GM19025 (cell line): ENCODE measurements around the gene TTC4.

ENCODE experiments used
- ATAC-seq: cut with Tn5 transposase; IDR thresholded peaks from one replicate; pipeline ENCODE4 v1.9.1; 2021; ENCODE audit warnings: mild to moderate bottlenecking, low read depth, moderate library complexity; ENCODE audit not compliant: unreplicated experiment

The TTC4 gene

DNA sequence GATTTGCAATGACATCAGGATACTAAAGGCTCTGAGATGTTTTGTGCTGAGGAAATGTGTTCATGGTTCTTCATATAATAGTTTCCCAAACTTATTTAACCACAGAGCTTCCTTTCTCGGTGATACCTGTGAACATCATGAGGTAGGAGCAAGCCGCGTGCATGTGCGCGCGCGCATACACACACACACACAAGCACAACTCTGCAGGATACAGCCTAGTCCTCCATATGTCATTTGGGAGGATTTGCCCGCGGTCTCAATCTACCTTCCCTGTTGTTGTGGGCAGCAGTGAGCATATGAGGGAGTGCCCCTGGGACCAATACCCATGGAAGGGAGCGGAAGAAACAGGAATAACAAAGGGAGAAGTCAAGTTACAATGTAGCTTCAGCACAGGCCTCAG lies 12.2 kb upstream of the TTC4 start:
- no peak for ATAC-seq

DNA sequence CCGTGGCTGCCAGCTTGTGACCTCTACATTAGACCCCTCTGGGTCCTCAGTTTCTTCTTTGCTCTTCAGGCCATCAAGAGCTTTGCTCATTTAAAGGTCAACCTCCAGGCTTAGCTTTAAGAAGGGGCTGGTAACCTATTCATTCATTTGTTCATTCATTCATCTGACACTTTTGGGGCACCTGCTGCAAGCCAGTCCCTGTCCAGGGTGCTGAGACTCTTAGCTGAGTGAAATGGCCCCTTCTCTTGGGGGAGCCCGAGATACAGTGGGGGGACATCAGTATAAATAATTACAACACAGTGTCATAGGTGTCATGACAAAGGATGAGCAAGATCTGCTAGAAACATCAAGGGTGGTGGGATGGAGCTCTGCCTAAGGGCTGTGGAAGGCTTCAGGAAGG lies 10.5 kb upstream of the TTC4 start:
- ATAC-seq, result no peak

DNA sequence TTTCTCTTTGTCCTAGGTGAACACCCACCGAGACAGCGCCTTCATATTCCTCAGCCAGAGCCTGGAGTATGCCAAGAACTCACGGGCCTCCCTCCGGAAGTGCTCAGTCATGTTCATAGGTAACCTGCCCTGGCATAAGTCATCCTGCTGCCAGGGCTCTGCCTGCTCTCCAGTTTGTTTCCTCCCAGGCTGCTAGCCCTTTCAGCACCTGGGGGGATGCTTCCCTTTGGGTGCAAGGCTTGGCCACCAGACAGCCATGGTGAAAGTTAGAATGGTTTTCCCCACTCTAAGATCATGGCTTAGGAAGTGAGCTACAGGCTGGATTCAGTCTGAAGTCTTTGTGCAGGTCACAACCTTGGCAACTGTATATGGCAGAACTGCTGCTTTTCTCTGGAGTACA lies 9.2 kb upstream of the TTC4 start:
- no peak for ATAC-seq

DNA sequence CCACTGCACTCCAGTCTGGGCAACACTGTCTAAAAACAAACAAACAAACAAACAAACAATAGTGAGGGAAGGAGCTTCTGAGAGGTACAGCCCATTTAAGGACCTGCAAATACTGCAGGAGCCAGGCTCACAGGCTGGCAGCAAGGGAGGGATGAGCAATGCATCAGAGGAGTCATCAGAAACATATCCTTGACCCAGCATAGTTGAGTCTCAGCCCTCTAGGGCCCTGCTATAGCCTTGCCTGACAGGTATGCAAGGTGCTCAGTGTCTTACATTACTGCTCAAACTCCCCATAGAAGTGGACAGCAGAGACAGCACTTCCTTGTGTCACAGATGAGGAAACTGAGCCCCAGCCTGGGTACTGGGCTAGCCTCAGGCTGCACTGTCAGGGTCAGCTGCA lies 7.3 kb upstream of the TTC4 start:
- no peak for ATAC-seq

DNA sequence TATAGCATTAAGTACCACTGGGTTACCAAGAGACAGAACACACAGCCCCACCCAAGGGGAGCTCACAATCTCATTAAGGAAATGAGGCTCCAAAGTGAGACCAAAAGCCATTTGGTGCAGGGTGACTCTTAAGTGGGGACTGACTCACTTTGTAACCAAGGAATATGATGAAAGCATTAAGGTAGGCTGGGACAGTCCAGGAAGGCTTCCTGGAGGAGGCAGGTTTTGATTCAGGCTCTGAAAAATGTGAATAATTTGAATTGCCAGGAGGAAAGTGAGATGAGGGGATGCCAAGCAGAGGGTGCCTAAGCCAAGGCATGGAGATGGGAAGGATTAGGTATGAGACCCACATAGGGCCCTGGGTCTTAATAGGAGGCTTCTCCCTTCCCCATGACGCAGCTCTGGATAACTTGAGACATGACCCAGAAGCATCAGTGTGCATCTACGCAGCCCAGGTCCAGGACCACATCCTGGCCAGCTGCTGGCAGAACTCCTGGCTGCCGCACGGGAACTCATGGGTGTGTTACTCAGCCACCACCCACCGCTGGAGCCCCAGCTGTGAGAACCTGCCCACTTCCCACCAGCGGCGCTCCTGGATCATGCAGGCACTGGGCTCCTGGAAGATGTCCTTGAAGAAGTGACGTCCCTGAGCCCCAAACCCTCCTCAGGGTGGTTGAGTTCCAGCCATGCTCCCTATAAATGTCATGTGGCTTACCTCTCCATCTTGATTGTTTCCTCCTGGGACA lies 5.9 kb upstream of the TTC4 start:
- ATAC-seq, result no peak

DNA sequence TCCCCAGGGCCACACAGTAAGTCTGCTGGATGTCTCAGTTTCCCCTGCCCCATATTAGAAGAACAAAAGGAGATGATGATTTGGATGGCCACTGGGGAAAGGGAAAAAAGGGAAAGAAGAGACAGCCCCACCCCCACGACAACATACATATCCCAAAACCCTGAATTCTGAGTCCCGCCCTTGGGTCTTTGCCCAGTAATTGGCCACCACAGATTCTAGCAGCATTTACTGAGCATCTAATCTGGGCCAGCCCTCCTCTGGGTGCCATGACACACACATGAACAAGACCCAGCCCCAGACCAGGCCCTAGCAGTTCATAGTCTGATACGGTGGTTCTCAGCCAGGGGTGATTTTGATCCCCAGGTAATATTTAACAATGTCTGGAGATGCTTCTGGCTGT lies 5.2 kb upstream of the TTC4 start:
- ATAC-seq, result no peak

DNA sequence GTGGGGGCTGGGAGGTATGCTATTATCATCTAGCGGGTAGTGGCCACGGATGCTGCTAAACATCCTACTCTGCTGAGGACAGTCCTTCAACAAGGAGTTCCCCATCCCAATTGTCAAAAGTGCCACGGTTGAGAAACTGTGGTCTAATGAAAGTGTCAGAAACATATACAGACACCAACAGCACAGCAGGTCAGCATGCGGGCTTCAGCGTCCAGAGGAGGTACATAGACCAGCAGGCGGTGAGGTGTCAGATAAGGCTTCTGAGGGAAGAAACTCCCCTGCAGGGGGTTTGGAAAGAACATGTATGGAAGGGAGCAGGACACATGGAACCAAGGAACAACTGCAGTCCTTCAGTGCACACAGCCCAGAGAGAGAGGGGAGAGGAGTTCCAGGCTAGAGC lies 4.8 kb upstream of the TTC4 start:
- ATAC-seq, result no peak

DNA sequence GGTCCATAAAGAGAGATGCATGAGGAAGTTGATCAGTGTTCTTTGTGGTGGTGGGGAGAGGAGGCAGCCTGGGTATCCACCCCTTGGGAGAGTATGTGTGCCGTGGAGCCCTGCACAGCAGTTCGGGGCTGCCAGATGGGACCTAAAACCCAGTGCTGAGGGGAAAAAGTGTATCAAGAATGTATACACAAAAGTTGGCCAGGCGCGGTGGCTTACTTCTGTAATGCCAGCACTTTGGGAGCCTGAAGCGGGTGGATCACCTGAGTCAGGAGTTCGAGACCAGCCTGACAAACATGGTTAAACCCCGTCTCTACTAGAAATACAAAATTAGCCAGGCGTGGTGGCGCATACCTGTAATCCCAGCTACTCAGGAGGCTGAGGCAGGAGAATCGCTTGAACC lies 4.1 kb upstream of the TTC4 start:
- no peak for ATAC-seq

DNA sequence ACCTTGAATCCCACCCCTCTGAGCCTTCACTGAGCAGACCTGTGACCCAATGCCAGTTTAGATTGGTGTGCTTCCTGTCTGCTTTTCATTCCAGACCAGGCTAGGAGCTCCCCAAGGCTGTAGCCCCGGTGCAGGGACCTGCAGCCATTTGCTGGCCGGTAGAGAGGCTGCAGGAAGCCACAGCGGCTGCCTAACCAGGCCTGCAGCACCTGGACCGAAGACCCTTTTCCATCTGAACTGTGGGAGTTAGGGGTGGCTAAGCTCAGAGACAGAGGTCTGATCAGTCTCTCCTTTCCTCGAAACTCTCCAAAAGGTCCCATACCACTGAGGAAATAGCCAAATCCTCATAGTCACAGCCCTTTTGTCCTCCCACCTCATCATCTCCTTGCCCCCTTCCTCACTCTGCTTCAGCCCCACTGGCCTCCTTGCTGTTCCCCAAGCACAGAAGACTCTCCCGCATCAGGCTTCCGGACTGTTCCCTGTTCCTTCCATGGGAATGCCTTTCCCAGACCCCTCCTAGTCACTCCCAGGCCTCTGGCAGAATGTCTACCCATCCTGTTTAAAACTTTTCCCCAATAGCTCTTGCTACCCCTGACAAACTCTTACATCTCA lies 674 bp upstream of the TTC4 start:
- ATAC-seq, result no peak

DNA sequence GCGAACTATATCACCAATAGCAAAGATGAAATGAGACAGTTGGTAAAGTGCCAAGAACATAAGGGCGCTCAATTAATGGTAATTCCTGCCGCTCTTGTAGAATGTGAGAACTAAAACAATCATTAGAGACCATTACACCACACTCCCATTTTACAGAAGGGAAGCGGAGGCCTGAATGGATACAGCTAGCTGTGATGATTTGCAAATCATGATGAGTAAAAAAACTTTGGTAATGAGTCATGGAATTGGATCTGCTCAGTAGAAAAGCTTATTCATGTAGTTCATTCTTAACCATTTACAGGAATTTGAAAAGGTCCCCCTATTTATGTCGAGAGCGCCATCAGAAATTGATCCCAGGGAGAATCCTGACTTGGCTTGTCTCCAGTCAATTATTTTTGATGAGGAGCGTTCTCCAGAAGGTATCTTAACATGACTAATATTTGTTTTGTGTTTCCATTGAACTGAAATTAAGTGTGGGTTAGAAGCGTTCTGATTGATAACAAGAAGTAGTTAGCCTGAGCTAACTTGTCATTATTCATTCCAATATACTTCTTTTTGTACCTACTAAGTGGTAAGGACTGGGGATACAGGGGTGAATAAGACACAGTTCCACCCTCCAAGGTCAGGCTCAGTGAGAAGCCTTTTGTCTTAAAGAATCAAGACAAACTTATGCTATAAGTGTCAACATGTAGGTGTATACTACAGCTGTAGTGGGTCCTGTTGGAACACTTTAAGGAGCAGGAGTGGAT lies 812 bp downstream of the TTC4 start:
- ATAC-seq, result no peak

DNA sequence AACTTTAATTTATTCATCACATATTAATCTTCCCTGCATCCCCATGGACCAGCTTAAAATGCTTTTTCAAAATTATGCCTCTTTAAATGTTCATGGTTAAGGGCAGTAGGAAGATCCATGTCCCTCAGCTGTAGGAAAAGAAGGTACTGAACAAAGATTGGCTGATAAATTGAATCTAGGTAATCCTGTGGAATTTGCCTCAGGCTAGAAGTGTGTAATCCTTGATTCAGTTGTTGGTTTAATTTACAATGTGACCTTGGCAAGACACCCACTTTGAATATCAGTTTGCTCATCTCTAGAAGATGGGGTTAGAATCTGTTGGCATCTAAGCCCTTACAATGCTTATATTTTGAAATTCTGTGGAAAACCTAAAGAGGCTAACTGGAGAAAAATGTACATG lies 6.1 kb downstream of the TTC4 start:
- ATAC-seq, result no peak

DNA sequence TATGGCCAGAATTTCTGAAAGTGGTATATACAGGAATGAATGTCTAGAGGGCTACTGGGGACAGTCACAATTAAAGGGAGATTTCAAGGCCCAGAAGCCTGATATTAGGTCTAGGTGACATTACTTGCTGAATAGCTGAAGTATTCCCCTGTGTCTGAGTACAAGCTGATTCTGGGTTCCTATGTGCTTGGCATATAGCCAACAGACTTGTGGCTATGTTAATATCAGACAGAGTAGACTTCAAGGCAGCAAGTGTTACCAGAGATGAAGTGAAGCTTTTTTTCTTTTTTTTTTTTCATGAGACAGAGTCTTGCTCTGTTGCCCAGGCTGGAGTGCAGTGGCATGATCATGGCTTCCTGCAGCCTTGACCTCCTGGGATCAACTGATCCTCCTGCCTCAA lies 8.3 kb downstream of the TTC4 start:
- ATAC-seq, result no peak

DNA sequence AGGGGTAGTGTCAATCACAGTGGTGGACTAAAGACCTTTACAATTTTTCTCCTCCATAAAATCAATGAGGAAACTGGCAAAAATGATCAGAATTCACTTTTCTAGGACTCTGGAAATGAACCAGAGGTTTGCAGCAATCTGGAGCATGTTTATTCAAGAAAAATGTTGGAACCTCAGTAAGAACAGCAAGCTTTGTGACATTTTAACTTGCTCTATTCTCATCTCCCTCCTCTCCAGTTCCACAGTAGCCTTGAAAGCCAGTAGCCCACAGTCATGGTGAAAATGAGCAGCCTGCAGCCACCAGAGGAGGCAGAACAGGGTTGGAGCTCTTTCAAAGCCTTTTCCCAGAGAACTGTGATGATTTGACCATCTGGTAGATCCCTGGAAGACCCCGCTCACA lies 9.1 kb downstream of the TTC4 start:
- ATAC-seq, result no peak

DNA sequence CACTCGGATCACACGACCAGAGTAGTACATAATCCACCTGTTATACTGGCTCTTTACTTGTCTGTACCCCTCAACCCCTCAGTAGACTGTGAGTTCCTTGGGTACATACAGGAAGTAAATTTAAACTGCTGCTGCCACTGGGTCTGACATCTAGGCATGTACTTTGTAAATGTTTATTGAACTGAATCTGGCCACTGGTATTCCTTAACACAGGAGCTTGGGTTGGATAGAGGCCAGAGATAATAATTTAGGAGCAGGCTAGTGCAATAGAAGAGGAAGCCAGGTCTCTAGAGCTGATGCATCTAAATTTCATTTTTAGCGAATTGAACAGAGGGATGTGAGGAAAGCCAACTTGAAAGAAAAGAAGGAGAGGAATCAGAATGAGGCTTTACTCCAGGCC lies 12.4 kb downstream of the TTC4 start:
- ATAC-seq, result no peak

DNA sequence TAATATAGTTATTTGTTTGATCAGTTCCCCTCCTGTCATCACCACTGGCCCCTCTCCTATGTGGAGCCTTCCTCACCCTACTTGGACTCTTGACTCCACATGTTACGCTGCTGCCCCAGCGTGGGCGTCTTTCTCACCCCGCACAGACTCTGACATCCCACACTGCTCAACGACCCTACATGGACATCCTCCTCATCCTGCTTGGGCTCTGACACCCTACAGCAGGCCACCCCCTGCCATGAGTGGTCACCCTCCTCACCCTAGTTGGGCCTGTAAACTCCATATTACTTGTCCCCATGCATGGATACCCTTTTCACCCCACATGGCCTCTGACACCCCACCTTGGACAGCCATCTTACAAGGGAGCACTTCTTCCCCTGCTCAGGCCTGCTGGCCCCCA lies 21.0 kb downstream of the TTC4 start:
- no peak for ATAC-seq

DNA sequence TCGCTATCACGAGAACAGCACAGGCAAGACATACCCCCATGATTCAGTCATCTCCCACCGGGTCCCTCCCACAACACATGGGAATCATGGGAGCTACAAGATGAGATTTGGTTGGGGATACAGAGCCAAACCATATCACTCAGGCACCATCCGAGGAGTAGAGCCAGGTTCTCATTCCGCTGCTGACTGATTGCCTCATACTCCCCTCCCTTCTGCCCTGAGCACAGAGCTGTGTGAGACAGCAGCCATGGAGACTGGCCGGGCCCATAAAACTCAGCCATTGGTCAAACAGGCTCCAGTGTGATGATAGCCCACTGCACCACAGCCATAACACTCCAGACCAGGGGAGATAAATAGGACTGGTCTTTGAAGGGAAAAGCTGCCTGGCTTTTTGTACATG lies 22.6 kb downstream of the TTC4 start:
- ATAC-seq, result no peak

DNA sequence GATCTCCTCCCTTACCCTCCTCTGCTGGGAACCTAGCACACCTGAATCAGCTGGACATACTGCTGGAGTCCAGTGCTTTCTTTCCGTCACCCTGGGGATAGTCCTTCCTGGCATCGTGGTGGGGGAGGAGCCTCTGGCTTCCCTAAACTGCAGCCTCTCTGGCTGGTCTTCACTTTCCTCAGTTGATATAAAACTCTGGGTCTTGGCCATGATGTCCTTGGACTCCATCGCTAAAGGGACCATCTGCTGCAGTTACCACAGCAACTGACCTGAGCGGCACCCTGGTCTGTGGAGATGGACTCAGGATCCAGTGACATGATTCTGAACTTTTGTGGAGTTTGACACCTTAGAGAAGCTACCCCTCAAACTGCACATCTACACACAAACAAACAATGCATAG lies 25.9 kb downstream of the TTC4 start:
- no peak for ATAC-seq

DNA sequence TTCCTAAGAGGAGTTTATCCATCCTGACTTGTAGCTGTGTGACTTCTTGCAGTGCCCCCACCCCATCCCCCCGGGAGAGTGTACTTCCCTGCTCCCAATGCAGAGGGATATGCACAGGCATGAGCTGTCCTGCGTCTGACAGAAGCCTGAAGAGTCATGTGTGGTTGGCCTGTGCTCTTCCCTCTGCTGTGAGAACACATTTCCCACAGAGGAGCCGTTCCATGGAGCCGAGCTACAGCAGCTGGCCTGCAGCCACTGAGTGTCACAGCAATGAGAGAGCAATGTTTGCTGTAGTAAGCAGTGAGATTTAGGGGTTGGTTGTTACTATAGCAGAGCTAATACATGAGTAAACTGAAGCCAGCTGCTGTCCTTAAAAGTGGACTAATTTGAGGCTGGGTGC lies 26.6 kb downstream of the TTC4 start:
- no peak for ATAC-seq

DNA sequence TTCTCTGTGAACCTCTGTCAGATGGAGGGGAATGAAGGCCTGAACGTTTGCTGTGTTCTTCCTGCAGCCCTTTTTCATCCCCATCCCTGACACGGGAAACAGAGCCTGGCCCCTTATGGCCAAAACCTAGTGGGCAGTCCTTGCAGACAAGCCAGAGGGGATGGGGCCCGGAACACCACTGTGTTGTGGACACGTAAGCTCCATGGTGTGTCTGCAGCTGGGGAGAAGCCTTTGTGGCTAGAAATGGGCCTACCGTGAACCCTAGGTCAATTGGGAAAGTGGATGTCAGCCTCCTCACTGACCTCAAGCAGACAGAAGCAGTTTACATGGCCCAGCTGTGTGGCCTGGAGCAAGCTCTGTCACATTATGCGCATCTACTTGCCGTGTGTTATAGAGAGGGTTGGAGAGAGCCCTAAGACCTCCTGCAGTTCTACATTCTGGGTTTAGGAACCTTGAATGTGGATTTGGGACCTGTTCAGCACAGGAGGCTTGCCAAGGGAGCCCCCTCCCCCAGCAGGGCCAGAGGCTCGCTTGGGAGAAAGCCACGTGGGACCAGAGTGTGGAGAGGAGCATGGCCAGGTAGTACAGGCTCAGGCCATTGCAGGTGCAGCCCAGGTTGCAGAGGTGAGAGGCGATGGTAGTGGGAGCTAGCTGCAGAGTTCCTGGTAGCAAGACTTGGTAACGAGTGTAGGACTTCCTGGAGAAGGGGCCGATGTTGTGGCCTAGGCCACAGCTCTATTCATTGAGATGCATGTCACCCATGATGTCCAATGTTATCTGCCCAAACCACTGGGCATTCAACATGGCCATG lies 28.0 kb downstream of the TTC4 start:
- no peak for ATAC-seq

DNA sequence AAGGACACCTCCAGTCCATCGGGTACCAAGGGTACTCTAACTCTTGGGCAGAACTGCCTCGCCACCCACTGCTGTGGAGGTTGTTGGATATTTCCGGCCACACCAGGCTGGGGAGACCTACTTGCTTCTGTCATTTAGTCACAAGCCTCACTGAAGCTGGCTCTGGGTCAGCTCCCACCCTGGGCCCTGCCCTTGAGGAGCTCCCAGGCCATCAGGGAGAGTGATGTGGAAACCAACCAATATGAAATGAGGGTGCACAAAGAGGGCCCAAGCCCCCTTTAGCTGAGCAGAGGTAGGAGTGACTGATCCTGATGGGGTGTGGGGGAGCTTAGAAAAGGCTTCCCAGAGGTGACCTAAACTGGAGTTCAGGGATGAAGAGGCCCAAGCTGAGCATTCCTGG lies 29.0 kb downstream of the TTC4 start:
- ATAC-seq, result no peak

DNA sequence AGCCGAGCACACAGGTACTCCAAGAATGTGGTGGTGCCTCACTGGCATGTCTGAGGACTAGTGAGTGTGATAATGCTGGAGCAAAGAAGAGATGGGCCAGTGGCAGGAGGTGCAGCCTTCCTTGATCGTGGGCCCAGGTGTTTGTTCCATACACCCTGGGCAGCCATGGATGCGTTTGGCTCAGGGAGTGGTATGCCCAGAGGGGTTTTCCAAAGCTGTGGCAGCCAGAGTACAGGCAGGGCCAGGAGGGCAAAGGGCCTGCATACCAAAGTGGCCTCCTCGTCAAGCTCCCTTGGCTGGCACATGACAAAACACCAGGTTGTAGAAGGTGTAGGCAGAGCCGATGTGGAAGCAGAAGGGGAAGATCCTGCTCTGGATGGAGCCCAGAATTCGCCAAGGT lies 29.6 kb downstream of the TTC4 start:
- ATAC-seq, result no peak
